Endothelial cell of umbilical vein (primary cell): Measurements from ENCODE around the gene RNPEPL1. TPM values are rescaled to one million over a fixed set of nuclear protein-coding genes. Genes with fewer than 3 reads are reported as not detected.

Experiments used
- BruUV-seq: library from RNA; stranded (reverse); fragments of 400-500 nt; replicated peaks from 2 replicates; lab custom pipeline; 2021; lab: Mats Ljungman, UMichigan
- CTCF ChIA-PET: fragments of 300-600, 350-600 bp; sonication (Branson Sonifier 250); formaldehyde crosslinking; loops from one replicate; lab custom pipeline; 2021; ENCODE audit warnings: antibody characterized with exemption, inconsistent platforms; lab: Charles Lee
- POLR2A ChIA-PET: fragments of 300-600, 350-600 bp; sonication (Branson Sonifier 250); formaldehyde crosslinking; loops from one replicate; lab custom pipeline; 2021; ENCODE audit warnings: antibody characterized with exemption, inconsistent platforms; lab: Charles Lee
- DNase-seq: peaks from one replicate; pipeline ENCODE4 v3.0.0-alpha.2; 2011; ENCODE audit warnings: low read depth, low spot score
- FAIRE-seq: peaks from 2 replicates; lab custom pipeline; 2011; peaks lifted over from hg19 to GRCh38; lab: Jason Lieb, UNC
- H2AFZ ChIP-seq: 2 replicates; pipeline ENCODE4 v1.6.0; 2012; ENCODE audit warnings: low read depth, low read length, control low read depth, inconsistent platforms
- H3K27ac ChIP-seq: 2 replicates; pipeline ENCODE4 v1.5.1; 2011; ENCODE audit warnings: low read depth, mild to moderate bottlenecking, control low read depth, low read length, moderate library complexity; ENCODE audit not compliant: insufficient read depth
- H3K27me3 ChIP-seq, 2 experiments: 2 replicates each; pipeline versions ENCODE4 v1.6.0 to v1.6.1; 2011; ENCODE audit warnings: low read length in 2 of 2, mixed read lengths in 1 of 2; ENCODE audit not compliant: control insufficient read depth in 2 of 2, insufficient read depth in 2 of 2
- H3K36me3 ChIP-seq, 2 experiments: 2 replicates in 1 of 2; 3 replicates in 1 of 2; pipeline ENCODE4 v1.5.1; 2011; ENCODE audit warnings: low read length in 2 of 2, mild to moderate bottlenecking in 1 of 2, moderate library complexity in 1 of 2; ENCODE audit not compliant: control insufficient read depth in 2 of 2, insufficient read depth in 2 of 2; ENCODE audit errors: extremely low read depth in 1 of 2
- H3K4me1 ChIP-seq: 3 replicates; pipeline ENCODE4 v1.5.1; 2011; ENCODE audit warnings: mild to moderate bottlenecking, low read length; ENCODE audit not compliant: control insufficient read depth, insufficient read depth; ENCODE audit errors: extremely low read depth
- H3K4me2 ChIP-seq: 2 replicates; pipeline ENCODE4 v1.6.1; 2011; ENCODE audit warnings: low read length, control low read depth, mixed read lengths; ENCODE audit not compliant: insufficient read depth
- H3K4me3 ChIP-seq, 3 experiments: fragments of 200-600 bp in 1 of 3; sonication (generic), shearing (Covaris generic) in 1 of 3; replicated peaks in 1 of 3; 2 replicates each; pipeline ENCODE4 v1.5.1; 2011 to 2016; ENCODE audit warnings: control low read depth in 3 of 3, low read length in 3 of 3, mild to moderate bottlenecking in 2 of 3, inconsistent platforms in 1 of 3, low read depth in 1 of 3, moderate library complexity in 1 of 3; ENCODE audit not compliant: insufficient read depth in 1 of 3
- H3K79me2 ChIP-seq: 2 replicates; pipeline ENCODE4 v1.6.0; 2012; ENCODE audit warnings: low read length, inconsistent platforms; ENCODE audit not compliant: control insufficient read depth, insufficient read depth
- H3K9ac ChIP-seq: replicated peaks from 2 replicates; pipeline ENCODE3; 2011; ENCODE audit warnings: low read length, control low read depth; ENCODE audit not compliant: insufficient read depth; ENCODE audit errors: extremely low read depth
- H3K9me1 ChIP-seq: replicated peaks from 3 replicates; pipeline ENCODE4 v1.6.0; 2011; ENCODE audit warnings: mild to moderate bottlenecking, low read length; ENCODE audit not compliant: control insufficient read depth, insufficient read depth; ENCODE audit errors: extremely low read depth
- H3K9me3 ChIP-seq: replicated peaks from 2 replicates; pipeline ENCODE4 v1.5.1; 2012; ENCODE audit warnings: low read length, inconsistent platforms; ENCODE audit not compliant: control insufficient read depth, insufficient read depth
- H4K20me1 ChIP-seq: replicated peaks from 2 replicates; pipeline ENCODE3; 2011; ENCODE audit warnings: mild to moderate bottlenecking, low read length; ENCODE audit not compliant: control insufficient read depth, insufficient read depth; ENCODE audit errors: extremely low read depth
- CTCF ChIP-seq, 2 donors: IDR thresholded peaks; 1 replicate in 1 of 2; 2 replicates in 1 of 2; pipeline ENCODE4 v1.5.1; 2011; ENCODE audit warnings: low read length in 2 of 2, mild to moderate bottlenecking in 2 of 2, moderate library complexity in 2 of 2, control low read depth in 1 of 2, inconsistent platforms in 1 of 2, low read depth in 1 of 2; ENCODE audit not compliant: insufficient read depth in 1 of 2; ENCODE audit errors: extremely low read depth in 1 of 2
- EZH2 ChIP-seq: IDR thresholded peaks from 2 replicates; pipeline ENCODE4 v1.6.1; 2012; ENCODE audit warnings: borderline replicate concordance, low read depth, mild to moderate bottlenecking, moderate library complexity, low read length, inconsistent platforms; ENCODE audit not compliant: severe bottlenecking
- FOS ChIP-seq: IDR thresholded peaks from 2 replicates; pipeline ENCODE4 v1.6.1; 2011; ENCODE audit warnings: mild to moderate bottlenecking, low read length, moderate library complexity, borderline replicate concordance; ENCODE audit not compliant: insufficient read depth
- GATA2 ChIP-seq: IDR thresholded peaks from 2 replicates; pipeline ENCODE4 v1.7.0; 2011; ENCODE audit warnings: low read depth, mild to moderate bottlenecking, moderate library complexity, mixed read lengths, low read length; ENCODE audit not compliant: insufficient read length, insufficient read depth
- JUN ChIP-seq: IDR thresholded peaks from 2 replicates; pipeline ENCODE4 v1.6.1; 2011; ENCODE audit warnings: borderline replicate concordance, low read depth; ENCODE audit not compliant: insufficient read length, insufficient read depth
- MAX ChIP-seq: IDR thresholded peaks from 2 replicates; pipeline ENCODE4 v1.6.1; 2011; ENCODE audit not compliant: insufficient read depth, insufficient read length
- MYC ChIP-seq: IDR thresholded peaks from one replicate; pipeline ENCODE4 v1.6.1; 2011; ENCODE audit warnings: mild to moderate bottlenecking, low read depth, low read length
- POLR2A ChIP-seq: IDR thresholded peaks from 2 replicates; pipeline ENCODE4 v1.6.1; 2012; ENCODE audit warnings: low read depth, mild to moderate bottlenecking, control low read depth, low read length
- POLR2AphosphoS5 ChIP-seq: IDR thresholded peaks from 2 replicates; pipeline ENCODE4 v1.6.1; 2012; ENCODE audit warnings: low read depth, mild to moderate bottlenecking, control low read depth, low read length, moderate library complexity; ENCODE audit not compliant: insufficient read depth
- dilution Hi-C: fragments of 300-500 bp; cut with MboI; formaldehyde crosslinking; loops from one replicate; pipeline ENCODE4 v1.15.0; 2019; ENCODE audit warnings: low sequenced_read_pairs; ENCODE audit not compliant: extremely low pct_ligation_motif_present
- intact Hi-C: fragments of 100-400 bp; cut with micrococcal nuclease; formaldehyde crosslinking; loops from one replicate; pipeline ENCODE4 v1.10.0; 2022
- polyA plus RNA-seq, 4 experiments: library from polyadenylated mRNA; depleted of rRNA in 3 of 4; stranded (reverse) in 3 of 4; unstranded in 1 of 4; fragments of >200 nt; gene quantifications; 2 replicates each; pipeline versions ENCODE4 v1.2.1 to v1.2.3, GENCODE V29; 2011 to 2012; ENCODE audit warnings: missing spikeins in 1 of 4
- total RNA-seq: library from RNA; stranded (reverse); gene quantifications from 2 replicates; pipeline ENCODE4 v1.2.3, GENCODE V29; 2021

The RNPEPL1 gene
- total and polyA plus RNA-seq, 2 donors (not counting 3 experiments of a cell fraction or from before 2014, with no cell fraction given) = 35.8 to 67.1 TPM

GRCh38 chr2:240629619-240629967 is 61.3 kb downstream of the RNPEPL1 start:
- no peaks in the 10 kb centered on the region for H3K79me2 ChIP-seq
- TF ChIP-seq POLR2AphosphoS5 = no peak
- TF ChIP-seq FOS = no peak
- TF ChIP-seq POLR2A = no peak
- TF ChIP-seq JUN = no peak
- no peak for TF ChIP-seq CTCF (IDR thresholded peaks at IDR 0.05; ENCODE audit: extremely low read depth in 1 of 2, insufficient read depth in 1 of 2, low read depth in 1 of 2, low read length in 2 of 2)
- no peak for TF ChIP-seq EZH2
- no peak for TF ChIP-seq GATA2
- TF ChIP-seq MYC = no peak
- TF ChIP-seq MAX = no peak
- dilution Hi-C loops (no loop called here), intact Hi-C loops (no loop called here)
- POLR2A ChIA-PET = no interaction called here
- H3K9ac ChIP-seq = no peak overlapping the region
- no peaks in the 10 kb centered on the region for H3K36me3 ChIP-seq
- no peaks in the 10 kb centered on the region for H4K20me1 ChIP-seq
- CTCF ChIA-PET = no interaction called here
- DNase-seq (no peak), FAIRE-seq (no peak)
- no peak overlapping the region for H2AFZ ChIP-seq
- no peaks in the 10 kb centered on the region for H3K9me1 ChIP-seq
- H3K27me3 ChIP-seq = no peaks in the 10 kb centered on the region
- BruUV-seq = no TSS peak
- H3K4me1 ChIP-seq = no peaks in the 10 kb centered on the region
- H3K27ac ChIP-seq = no peak overlapping the region
- no peaks in the 10 kb centered on the region for H3K9me3 ChIP-seq
- H3K4me3 ChIP-seq = no peak overlapping the region
- no peak overlapping the region for H3K4me2 ChIP-seq
